SK-N-SH treated with all-trans-retinoic acid at 6 μM for 48 hours (cell line): ENCODE results near the gene RASD1.

Source experiments
- CREB5 ChIP-seq: fragments of 250-450 bp; sonication (Bioruptor Pico); IDR thresholded peaks from 2 replicates; pipeline ENCODE4 v1.5.1; 2020; ENCODE audit warnings: low read depth, mild to moderate bottlenecking, moderate library complexity
- PATZ1 ChIP-seq: fragments of 250-450 bp; sonication (Bioruptor Pico); IDR thresholded peaks from 2 replicates; pipeline ENCODE4 v1.8.0; 2020; ENCODE audit warnings: mild to moderate bottlenecking, moderate library complexity, borderline replicate concordance
- RARB ChIP-seq: fragments of 250-450 bp; sonication (Bioruptor Pico); IDR thresholded peaks from 2 replicates; pipeline ENCODE4 v1.8.0; 2021; ENCODE audit warnings: mild to moderate bottlenecking, moderate library complexity
- TCF4 ChIP-seq: fragments of 250-450 bp; sonication (Bioruptor Pico); IDR thresholded peaks from 2 replicates; pipeline ENCODE4 v1.8.0; 2021; ENCODE audit warnings: mild to moderate bottlenecking, moderate library complexity, borderline replicate concordance
- ZFP3 ChIP-seq: fragments of 250-450 bp; sonication (Bioruptor Pico); IDR thresholded peaks from 2 replicates; pipeline ENCODE4 v1.5.0; 2020; ENCODE audit warnings: mild to moderate bottlenecking, moderate library complexity
- ZFP30 ChIP-seq: fragments of 450-650 bp; formaldehyde crosslinking; IDR thresholded peaks from 2 replicates; pipeline ENCODE4 v1.5.0; 2022; ENCODE audit warnings: mild to moderate bottlenecking, moderate library complexity
- ZNF8 ChIP-seq: fragments of 450-650 bp; formaldehyde crosslinking; IDR thresholded peaks from 2 replicates; pipeline ENCODE4 v1.5.0; 2020; ENCODE audit warnings: mild to moderate bottlenecking, moderate library complexity

GRCh38 chr17:17542906-17543635 is 46.9 kb upstream of the RASD1 start:
- TF ChIP-seq RARB (CRISPR knock-in tag) = no peak
- no peak for TF ChIP-seq PATZ1 (CRISPR knock-in tag)
- TF ChIP-seq ZFP30 (CRISPR knock-in tag) = no peak
- TF ChIP-seq TCF4 = no peak
- TF ChIP-seq ZNF8 (CRISPR knock-in tag) = no peak
- no peak for TF ChIP-seq CREB5 (CRISPR knock-in tag)
- TF ChIP-seq ZFP3 (CRISPR knock-in tag) = no peak
